HG03066 (cell line): Measurements from ENCODE around the gene CUTC.
"Not testable (repeated sequence)": the region's sequence is repeated elsewhere in the genome, so short reads cannot be mapped to it uniquely, and the experiment has no call there.

Experiments
- ATAC-seq: cut with Tn5 transposase; IDR thresholded peaks from one replicate; pipeline ENCODE4 v1.9.1; 2021; ENCODE audit warnings: low read depth; ENCODE audit not compliant: unreplicated experiment

CUTC gene, protein sequence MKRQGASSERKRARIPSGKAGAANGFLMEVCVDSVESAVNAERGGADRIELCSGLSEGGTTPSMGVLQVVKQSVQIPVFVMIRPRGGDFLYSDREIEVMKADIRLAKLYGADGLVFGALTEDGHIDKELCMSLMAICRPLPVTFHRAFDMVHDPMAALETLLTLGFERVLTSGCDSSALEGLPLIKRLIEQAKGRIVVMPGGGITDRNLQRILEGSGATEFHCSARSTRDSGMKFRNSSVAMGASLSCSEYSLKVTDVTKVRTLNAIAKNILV

DNA sequence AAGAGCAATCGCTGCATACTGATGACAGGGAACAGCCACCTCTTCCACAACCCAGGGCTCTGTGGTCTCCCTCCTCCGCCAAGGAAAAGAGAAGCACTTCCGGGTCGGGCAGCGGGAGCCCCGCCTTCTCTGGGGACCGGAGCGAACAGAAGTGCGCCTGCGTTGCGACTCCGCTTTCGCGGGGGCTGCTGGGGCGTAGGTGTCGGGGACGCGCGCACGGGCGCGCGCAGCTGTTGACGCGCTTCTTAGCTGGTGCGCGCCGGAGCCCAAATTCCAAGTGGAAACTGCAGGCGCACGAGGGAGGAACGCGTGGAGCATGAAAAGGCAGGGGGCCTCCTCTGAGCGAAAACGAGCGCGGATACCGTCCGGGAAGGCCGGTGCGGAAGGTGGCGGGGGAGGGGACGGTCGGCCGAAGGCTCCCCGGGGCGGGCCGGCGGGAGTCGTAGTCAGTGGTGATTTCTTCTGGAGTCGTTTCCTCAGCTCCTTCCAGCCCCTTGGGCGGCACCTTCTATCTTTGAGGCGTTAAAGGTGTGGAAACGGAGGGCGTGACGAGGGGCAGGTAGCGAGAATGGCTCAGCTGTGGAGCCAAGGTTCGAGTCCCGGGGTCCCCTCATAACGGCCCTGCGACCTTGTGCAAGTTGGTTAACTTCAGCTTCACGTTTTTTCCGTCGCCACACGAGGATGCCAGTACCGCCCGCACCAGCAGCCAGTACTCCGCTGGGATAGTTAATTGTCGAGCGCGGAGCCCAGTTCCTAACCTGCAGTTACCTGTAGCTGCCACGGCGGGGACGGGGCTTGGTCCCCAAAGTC lies at the start of gene CUTC, which contains the start of gene COX15:
Gene CUTC, plus strand, starts transcription at position 202 of the 810 bp plus-strand sequence. Its CDS starts 115 bp downstream, at position 317.
Gene COX15, minus strand, starts transcription at position 95 of the 810 bp plus-strand sequence. Its CDS starts 78 bp downstream, at position 17.
- ATAC-seq = peak; percentile 87

DNA sequence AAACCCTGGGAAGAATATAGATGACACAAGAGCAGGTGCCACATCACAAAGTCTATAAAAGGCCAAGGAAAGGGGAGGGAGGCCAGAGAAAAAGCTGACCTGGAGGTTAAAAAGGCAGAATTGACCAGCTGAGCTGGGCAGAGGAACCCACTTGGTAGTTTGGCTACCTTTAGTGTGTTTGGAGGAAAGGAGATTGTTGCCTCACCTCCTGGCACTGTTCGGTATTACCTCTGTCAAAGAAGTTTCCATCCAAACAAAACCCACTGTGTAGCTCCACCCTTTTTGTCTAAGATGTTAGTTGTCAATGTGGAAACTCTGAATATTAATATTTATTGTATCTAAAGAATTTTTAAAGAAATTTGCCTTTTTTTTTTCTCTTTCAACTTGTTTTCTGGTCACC lies 49.3 kb upstream of the CUTC start:
- no peak for ATAC-seq

DNA sequence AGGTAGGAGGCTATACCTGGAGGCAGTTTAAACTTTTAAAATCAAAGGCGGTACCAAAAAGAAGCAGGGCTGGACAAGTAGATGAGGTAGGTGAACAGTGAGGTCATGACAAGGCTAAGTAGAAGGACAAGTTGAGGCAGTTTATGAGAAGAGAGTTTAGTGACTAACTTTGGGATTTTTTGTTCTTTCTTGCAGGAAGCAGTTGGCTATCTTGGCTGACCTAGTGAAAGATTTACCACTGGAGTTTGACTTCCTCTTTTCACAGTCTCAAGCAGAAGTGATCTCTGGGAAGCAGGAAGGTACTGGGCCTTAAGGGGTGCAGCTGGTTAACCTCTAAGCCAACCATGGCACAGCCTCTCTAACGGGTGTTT lies 46.5 kb upstream of the CUTC start:
- peak; percentile 94 for ATAC-seq

DNA sequence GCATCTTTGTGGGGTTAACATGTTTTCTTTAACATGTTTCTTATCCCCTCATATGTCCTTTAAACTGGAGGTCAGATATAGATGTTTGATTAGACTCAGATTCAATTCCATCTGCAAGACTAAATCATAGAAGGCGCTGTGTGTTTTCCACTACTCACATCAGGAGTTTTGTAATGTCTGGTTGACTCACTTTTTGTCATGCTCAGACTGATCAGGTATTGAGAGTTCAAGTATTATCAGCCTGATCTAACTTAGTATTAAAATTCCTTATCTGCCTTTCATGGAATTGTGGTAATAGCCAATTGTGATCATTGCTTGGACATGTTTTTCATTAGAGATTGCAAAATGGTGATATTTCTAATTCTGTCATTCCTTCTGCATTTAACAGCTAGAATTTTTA lies 42.6 kb upstream of the CUTC start:
- no peak for ATAC-seq

DNA sequence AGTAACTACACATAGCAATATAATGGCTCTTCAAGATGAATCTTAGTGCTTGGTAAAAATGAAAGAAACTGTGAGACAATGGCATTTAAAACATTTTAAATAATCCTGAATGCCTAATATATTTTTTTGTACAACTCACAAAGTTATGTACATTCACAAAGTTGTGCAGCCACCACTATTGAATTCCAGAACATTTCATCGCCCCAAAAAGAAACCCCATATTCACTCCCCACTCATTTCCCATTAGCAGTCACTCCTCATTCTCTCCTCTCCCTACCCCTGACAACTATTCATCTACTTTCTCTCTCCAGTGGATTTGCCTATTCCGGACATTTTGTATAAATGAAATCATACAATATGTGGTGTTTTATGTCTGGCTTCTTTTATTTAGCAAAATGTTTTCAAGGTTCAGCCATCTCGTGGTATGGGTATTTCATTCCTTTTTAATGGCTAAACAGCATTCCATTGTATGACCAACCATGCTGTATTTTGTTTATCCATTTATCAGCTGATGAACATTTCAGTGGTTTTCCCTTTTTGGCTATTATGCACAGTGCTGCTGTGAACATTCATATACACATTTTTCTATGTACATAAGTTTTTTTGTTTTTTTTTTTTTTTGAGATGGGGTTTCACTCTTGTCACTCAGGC lies 38.0 kb upstream of the CUTC start:
- no peak for ATAC-seq

DNA sequence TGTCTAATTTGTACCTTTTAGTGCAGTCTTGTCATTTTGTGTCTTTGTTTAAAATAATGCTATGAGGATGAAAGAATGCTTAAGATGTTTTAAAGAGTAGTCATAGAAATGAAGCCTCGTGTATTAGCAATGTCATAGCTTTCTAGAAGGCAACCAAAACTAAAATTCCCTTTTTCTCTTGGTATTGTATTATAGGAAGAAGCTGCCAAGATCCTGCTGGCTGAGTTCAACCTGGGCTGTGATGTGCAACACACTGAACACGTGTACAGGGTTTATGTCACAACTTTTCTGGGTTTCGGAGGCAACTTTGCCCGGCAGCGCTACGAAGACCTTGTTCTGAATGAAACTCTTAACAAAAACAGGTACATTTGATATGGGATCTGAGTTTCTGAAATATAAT lies 36.3 kb upstream of the CUTC start:
- no peak for ATAC-seq

DNA sequence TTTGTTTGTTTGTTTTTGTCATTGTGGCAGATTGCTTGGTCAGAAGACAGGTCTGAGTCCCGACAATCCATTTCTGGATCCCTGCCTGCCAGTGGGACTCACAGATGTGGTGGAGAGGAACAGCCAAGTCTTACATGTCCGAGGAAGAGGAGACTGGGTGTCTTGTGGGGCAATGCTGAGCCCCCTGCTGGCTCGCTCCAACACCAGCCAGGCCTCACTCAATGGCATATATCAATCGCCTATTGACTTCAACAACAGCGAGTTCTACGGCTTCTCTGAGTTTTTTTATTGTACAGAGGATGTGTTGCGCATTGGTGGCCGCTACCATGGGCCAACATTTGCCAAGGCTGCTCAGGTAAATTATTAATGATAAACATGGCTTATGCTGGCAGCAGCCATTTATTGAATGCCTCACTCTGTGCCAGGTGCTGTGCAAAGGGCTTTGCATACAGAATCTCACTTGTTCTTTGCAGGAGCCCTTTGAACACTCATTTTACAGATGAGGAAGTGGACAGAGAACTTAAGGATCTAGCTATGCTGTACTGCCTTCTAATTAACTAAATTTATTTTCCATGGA lies 33.4 kb upstream of the CUTC start:
- ATAC-seq = no peak

DNA sequence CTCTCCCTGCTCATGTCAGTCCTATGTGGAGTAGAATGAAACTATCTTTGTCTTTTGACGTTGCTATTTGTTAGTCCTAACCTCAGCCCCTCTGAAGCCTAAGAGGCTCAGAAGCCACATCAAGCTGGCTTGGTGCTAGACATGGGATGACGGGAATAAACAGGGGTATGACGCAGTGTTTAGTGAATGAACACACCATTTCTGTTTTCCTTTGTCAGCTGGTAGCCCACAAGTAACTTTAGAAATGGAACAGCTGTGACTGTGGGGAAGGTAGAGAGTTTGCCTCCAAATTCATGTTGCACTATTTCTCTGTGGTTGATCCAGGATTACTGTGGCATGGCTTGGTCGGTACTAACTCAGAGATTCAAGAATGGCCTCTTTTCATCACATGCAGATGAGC lies 31.4 kb upstream of the CUTC start:
- no peak for ATAC-seq

DNA sequence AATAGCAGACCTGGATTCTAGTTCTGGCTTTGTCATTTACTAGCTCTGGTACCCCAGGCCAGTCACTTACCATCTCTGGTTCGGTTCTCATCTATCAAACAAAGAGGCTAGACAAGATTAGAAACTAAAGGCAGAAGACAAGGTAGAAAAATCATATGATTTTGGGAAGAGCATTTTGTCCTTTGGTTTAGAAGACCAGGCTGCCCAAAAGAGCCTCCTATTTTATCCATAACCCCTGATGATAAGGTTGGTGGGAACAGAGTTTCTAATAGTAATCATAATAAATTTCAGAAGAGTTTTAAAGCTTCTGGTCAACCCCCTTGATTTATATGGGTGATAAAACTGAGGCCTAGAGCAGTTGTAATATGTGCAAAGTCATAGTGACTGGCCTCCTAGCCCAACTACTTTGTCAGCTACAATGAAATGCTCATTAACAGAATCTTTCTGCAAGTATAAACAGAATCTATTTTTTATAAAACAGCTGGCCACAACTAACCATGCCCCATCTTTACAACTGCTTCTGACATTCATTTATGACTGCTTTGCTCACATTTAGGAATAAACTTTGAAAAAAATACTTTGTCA lies 23.5 kb upstream of the CUTC start:
- ATAC-seq = no peak

DNA sequence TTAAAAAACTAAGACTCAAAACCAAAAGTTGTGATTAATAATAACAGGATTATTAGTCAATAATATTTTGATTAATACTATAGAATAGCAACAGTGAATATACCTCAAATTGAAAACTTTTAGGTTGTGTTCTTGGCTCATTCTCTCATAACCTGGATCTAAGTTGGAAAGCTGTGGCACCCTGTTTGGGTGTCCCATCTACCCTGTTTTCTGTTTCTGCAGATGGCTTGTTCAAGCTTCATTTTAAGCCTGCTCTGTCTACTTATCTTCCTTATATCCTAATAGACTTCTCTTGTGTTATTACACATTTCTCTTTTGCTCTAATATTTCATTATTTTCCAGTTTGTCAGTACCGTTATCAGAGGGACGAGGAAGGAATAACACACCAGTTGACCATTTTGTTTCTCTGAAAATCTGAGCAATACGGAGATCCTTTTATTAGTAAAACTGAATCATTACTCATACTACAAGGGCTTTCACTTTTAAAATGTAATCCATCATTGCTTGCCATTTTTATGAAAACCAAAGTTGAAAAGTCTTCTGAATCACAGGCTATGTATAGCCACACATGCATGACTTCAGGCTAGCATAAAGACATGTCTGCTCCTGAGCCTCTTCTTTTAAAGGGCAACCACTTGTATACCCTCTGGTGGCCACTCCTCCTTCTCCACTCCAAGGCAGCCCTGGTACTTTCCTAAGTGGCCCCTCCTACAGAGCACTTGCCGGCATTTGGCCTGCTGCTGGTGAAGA lies 22.4 kb upstream of the CUTC start:
- ATAC-seq = peak; percentile 77

DNA sequence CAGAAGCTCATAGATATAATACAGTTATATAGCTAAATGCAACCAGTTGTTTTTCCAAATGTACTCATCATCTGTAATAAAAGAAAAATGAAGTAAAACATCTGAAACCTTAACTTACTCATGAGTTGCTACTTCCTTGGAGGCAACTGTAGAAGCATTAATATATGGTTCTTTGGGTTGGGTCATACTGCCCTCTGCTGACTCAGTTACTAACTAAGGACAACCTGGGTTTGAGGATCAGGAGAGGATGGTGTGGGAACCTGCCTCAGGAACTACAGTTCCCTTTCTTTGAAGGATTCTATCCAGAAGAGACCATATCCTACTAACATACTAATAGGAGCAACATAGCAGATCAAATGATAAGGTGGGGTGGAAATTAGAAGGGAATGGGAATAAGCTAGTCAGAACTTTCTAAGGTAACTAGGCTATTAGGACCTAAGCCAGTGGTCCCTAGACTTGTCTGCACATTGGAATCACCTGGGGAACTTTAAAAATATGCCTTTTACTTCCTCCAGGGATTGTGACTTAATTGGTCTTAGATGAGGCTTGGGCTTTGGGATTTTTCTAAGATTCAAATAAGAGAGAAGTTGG lies 20.8 kb upstream of the CUTC start:
- ATAC-seq = no peak

DNA sequence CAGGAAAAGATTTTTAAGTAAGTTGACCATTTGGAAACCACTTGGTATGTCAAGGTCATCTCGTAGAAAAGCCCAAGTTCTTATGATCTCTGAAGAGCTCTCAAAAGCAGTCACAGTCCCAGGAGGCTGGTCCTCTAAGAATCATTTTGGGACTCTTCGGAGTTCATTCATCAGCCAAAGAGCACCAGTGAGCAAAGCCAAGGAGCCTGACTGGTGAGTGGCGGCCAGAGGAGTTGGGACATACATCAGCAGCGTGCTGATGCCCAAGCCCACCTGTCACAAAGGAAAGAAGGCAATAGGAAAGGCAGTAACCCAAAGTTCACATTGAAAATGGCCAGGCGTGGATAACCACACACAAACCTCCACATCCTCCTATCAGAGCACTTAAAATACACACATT lies 17.6 kb upstream of the CUTC start:
- no peak for ATAC-seq

DNA sequence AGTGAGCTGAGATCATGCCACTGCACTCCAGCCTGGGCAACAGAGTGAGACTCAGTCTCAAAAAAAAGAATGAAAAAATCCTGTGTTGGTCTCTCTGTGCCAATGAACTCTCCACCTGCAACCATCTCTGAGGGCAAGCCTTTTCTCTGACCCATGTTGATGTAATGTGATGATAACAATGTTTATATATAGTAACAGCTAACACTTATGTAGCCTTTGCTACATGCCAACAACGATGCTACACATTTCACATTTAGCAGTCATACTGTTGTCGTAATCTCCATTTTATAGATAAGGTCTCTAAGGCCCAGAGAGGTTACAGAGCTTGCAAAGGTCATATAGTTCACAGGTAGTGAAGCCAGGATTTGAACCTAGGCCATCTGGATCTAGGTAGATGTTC lies 11.6 kb upstream of the CUTC start:
- no peak for ATAC-seq

DNA sequence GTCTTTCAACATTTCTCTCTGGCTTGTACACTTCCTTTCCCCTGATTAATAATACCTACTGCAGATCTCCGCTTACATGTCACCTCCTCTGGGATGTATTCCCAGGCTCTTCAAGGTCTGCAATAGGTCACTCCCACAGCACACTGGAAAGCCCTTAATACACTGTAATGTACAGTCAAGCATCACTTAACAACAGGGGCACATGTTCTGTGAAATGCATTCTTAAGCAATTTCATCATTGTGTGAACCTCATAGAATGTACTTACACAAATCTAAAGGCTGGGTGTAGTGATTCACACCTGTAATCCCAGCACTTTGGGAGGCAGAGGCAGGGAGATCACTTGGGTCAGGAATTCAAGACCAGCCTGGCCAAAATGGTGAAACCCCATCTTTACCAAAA lies 2.0 kb upstream of the CUTC start:
- ATAC-seq = no peak

DNA sequence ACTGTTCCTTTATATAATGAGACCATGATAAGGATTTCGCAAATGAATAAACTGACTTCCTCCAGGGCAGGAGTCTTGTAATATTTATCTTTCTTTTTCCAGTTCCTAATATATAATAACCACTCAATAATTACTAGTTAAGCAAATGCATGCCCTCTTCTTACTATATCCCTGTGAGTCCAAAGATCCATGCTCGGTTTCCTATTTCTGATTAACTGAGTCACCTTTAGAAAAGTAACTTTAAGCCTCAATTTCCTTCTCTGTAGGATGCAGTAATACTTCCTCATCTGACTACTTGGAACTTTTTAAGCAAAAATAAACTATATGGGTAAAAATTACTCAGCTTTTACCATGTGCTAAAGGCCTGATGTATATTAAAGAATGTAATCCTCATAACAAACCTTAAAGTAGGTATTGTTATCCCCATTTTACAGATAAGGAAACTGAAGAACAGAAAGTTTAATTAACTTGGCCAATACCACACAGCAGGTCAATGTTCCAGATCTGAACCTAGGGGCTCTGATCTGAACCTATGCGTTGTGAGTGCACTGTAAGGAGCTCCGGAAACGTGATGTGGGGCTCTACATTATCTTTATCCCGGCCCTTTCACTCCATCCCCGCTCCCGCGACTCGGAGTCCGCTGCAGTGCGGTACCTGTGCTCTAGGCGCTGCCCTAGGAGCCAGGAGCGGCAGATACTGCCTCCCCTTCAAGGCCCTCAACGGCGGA lies 565 bp upstream of the CUTC start:
- no peak for ATAC-seq

DNA sequence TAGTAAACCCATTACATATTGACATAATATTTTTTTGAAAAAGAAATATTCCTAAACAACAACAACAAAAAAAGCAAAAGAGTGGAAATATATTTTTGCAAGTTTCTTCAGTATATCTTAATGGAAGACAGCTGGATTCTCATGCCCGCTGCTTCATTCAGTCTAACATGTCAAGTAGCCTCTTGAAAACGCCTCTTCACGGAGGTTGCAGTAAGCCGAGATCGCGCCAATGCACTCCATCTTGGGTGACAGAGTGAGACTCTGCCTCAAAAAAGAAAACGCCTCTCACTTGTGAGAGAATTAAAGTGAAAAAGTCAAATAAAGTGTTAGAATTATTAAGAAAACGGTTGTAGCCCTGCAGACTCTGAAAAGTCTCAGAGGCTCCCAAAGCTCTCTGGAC lies 1.3 kb downstream of the CUTC start:
- ATAC-seq = no peak

DNA sequence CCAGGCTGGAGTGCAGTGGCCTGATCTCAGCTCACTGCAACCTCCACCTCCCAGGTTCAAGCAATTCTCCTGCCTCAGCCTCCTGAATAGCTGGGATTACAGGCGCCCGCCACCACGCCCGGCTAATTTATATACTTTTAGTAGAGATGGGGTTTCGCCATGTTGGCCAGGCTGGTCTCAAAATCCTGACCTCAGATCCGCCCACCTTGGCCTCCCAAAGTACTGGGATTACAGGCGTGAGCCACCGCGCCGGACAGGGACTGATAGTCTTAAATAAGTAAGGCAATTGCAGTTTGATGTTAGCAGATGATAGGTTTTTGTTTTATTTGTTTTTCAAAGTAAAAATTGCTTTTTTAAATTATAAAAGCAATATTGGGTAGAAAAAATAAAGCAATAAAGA lies 2.1 kb downstream of the CUTC start:
- ATAC-seq = not testable (repeated sequence)

DNA sequence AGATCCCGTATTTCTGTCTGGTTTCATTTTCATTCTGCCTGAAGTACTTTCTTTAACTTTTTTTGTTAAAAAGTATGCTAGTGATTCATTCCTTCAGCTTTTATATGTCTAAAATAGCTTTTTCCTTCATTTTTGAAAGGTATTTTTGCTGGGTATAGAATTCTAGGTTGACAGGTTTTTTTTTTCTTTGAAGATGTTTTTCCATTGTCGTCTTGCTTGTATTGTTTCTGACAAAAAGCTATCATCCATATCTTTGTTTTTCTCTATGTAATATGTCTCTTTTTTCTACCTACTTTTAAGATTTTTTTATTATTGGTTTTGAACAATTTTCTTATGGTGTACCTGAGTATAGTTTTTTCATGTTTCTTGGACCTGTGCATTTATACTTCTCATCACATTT lies 8.2 kb downstream of the CUTC start:
- no peak for ATAC-seq

DNA sequence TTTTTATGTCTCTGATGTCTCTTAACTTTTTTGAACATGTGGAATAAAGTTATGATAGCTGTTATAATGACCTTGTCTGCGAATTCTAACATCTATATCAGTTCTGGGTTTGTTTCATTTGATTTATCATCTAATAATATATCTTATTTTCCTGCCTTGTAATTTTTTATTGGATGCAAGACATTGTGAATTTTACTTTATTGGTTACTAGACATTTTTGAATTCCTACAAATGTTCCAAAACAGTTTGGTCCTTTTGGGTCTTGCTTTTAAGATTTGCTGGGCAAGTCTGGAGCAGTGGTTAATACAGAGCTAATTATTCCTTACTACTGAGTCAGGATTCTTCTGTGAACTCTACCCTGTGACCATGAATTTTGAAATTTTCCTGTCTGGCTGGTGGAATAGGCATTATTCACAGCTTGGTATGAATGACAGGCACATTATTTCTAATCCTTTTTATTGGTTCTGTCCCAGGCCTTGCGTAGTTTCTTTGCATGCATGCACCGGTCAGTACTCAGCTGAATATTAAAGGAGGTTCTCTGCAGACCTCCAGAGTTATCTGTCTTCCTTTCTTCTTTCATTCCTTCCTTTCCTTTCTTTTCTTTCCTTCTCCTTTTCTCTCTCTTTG lies 9.0 kb downstream of the CUTC start:
- ATAC-seq = no peak
